Endothelial cell of umbilical vein (primary cell): ENCODE results near the gene RASA2.

ENCODE experiments used
- CTCF ChIP-seq, 2 donors: IDR thresholded peaks; 1 replicate in 1 of 2; 2 replicates in 1 of 2; pipeline ENCODE4 v1.5.1; 2011; ENCODE audit warnings: low read length in 2 of 2, mild to moderate bottlenecking in 2 of 2, moderate library complexity in 2 of 2, control low read depth in 1 of 2, inconsistent platforms in 1 of 2, low read depth in 1 of 2; ENCODE audit not compliant: insufficient read depth in 1 of 2; ENCODE audit errors: extremely low read depth in 1 of 2
- EZH2 ChIP-seq: IDR thresholded peaks from 2 replicates; pipeline ENCODE4 v1.6.1; 2012; ENCODE audit warnings: borderline replicate concordance, low read depth, mild to moderate bottlenecking, moderate library complexity, low read length, inconsistent platforms; ENCODE audit not compliant: severe bottlenecking
- GATA2 ChIP-seq: IDR thresholded peaks from 2 replicates; pipeline ENCODE4 v1.7.0; 2011; ENCODE audit warnings: low read depth, mild to moderate bottlenecking, moderate library complexity, mixed read lengths, low read length; ENCODE audit not compliant: insufficient read length, insufficient read depth
- JUN ChIP-seq: IDR thresholded peaks from 2 replicates; pipeline ENCODE4 v1.6.1; 2011; ENCODE audit warnings: borderline replicate concordance, low read depth; ENCODE audit not compliant: insufficient read length, insufficient read depth
- MAX ChIP-seq: IDR thresholded peaks from 2 replicates; pipeline ENCODE4 v1.6.1; 2011; ENCODE audit not compliant: insufficient read depth, insufficient read length
- MYC ChIP-seq: IDR thresholded peaks from one replicate; pipeline ENCODE4 v1.6.1; 2011; ENCODE audit warnings: mild to moderate bottlenecking, low read depth, low read length
- POLR2A ChIP-seq: IDR thresholded peaks from 2 replicates; pipeline ENCODE4 v1.6.1; 2012; ENCODE audit warnings: low read depth, mild to moderate bottlenecking, control low read depth, low read length
- POLR2AphosphoS5 ChIP-seq: IDR thresholded peaks from 2 replicates; pipeline ENCODE4 v1.6.1; 2012; ENCODE audit warnings: low read depth, mild to moderate bottlenecking, control low read depth, low read length, moderate library complexity; ENCODE audit not compliant: insufficient read depth

- TF ChIP-seq JUN (no peak), CTCF (IDR thresholded peaks at IDR 0.05; ENCODE audit: extremely low read depth in 1 of 2, insufficient read depth in 1 of 2, low read depth in 1 of 2, low read length in 2 of 2) (no peak), POLR2A (no peak), EZH2 (no peak), GATA2 (no peak), POLR2AphosphoS5 (no peak), MAX (no peak), MYC (no peak)
Measured at GRCh38 chr3:141643391-141643790, 156.6 kb downstream of the RASA2 start.
